Kasumi-1 (cell line): Measurements from ENCODE around the gene DHX35.
"Not testable (repeated sequence)": the region's sequence is repeated elsewhere in the genome, so short reads cannot be mapped to it uniquely, and the experiment has no call there.

Experiments used
- DNase-seq, 2 experiments: peaks; one replicate each; lab custom pipeline; 2025; lab: John Stamatoyannopoulos, UW

Gene DHX35

DNA sequence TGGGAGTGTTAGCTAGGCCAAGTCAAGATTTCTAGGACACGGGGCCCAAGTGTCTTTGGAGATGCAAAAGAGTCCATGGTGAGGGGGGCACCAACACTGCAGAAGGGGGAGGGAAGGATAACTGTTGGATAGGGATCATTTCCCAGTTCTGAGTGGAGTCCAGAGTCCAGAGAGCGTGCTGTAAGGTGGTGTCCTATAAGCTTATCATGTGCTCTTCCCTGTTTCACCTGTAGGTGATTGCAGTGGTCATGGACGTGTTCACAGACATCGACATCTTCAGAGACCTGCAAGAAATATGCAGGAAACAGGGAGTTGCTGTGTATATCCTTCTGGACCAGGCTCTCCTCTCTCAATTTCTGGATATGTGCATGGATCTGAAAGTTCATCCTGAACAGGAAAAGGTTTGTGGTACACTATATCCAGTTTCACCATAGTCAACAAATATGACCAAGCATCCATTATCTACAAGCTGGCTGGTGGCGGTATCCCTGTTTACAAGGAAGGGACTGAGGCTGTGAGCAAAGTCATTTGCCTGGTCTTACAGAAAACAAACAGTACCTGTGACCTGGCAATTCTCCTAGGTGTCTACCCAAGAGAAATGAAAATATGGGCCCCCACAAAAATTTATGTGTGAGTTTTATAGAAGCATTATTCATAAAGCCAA is 20.3 kb upstream of the DHX35 start:
- no peak for DNase-seq

DNA sequence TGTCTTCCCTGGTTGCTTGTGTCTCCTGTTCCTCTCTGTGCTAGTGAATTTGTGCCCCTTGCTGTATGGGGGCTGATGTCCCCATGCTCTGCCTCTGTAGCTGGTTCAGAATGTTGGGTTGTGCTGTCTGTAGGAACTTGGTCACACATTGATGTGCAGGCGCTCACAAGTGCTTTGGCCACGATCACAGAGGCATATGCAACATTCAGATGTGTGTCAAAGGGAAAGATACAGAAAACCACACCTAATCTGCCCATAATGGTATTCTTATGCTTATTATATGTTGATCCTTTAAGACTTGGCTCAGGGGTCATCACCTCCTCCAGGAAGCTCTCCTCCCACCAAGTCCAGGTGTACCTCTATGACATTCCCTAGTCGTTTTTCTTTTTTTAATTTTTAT is 17.1 kb upstream of the DHX35 start:
- DNase-seq = no peak

DNA sequence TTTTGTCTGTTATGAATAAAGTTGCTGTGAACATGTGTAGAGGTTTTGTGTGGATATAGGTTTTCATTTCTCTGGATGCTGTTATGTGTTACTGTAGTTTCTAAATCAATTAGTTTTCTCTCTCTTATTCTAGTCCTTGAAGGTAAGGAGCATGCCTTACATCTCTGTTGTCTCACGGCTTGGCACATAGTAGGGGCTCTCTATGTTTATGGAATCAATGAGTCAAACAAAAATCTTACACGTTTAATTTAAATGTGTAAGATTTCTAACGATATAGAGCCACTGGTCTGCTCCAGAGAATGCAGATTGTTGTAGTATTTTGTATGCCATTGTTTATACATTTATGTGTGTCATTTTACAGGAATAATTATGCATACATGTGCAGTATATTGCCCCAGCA is 15.3 kb upstream of the DHX35 start:
- DNase-seq = no peak

DNA sequence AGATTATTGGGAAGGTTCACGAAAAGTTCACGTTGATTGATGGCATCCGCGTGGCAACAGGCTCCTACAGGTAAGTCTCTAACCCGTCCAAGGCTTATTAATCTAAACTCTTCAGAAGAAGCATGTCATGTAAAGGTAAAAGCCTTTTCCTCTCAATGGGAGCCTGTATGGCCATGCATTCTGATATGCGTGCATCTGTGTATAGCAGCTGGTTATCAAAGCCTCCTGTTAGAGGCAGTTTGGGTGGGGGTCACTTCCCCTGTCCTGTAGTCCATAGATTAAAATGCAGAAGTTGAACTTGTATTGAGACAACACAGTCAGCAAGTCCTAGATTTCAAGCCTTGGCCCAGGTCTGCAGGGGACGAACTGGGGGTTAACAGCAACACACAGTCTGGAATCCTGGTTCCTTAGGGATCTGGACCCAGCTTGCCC is 14.2 kb upstream of the DHX35 start:
- DNase-seq = peak in 1 of 2 experiments; percentile 9

DNA sequence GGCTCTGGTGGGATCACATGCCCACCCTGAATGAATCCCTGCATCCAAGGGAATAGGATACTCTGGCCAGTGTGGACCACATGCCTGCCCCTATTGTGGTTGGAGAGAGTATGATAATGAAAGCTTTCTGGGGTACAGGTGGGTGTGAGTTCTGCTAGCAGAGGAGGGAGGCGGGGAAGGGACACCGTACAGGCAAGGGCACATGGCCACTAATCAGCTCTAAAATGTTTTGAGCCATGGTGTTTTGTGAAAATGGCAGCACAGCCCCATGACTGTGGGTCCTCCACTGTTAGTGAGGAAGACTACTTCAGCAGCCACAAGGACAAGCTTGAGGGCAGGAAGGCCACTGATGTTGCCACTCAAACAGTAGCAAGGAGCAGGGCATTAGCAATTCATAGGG is 11.9 kb upstream of the DHX35 start:
- no peak for DNase-seq

DNA sequence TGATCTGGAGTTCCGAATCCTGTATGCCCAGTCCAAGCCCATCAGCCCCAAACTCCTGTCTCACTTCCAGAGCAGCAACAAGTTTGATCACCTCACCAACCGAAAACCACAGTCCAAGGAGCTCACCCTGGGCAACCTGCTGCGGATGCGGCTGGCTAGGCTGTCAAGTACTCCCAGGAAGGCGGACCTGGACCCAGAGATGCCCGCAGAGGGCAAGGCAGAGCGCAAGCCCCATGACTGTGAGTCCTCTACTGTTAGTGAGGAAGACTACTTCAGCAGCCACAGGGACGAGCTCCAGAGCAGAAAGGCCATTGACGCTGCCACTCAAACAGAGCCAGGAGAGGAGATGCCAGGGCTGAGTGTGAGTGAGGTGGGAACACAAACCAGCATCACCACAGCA is 10.5 kb upstream of the DHX35 start:
- DNase-seq = no peak

DNA sequence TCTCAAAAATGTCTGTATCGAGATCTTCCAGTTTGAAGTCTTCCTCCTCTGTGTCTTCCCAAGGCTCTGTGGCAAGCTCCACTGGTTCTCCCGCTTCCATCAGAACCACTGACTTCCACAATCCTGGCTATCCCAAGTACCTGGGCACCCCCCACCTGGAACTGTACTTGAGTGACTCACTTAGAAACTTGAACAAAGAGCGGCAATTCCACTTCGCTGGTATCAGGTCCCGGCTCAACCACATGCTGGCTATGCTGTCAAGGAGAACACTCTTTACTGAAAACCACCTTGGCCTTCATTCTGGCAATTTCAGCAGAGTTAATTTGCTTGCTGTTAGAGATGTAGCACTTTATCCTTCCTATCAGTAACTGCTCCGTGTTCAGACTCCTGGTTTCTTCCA is 10.0 kb upstream of the DHX35 start:
- DNase-seq = no peak

DNA sequence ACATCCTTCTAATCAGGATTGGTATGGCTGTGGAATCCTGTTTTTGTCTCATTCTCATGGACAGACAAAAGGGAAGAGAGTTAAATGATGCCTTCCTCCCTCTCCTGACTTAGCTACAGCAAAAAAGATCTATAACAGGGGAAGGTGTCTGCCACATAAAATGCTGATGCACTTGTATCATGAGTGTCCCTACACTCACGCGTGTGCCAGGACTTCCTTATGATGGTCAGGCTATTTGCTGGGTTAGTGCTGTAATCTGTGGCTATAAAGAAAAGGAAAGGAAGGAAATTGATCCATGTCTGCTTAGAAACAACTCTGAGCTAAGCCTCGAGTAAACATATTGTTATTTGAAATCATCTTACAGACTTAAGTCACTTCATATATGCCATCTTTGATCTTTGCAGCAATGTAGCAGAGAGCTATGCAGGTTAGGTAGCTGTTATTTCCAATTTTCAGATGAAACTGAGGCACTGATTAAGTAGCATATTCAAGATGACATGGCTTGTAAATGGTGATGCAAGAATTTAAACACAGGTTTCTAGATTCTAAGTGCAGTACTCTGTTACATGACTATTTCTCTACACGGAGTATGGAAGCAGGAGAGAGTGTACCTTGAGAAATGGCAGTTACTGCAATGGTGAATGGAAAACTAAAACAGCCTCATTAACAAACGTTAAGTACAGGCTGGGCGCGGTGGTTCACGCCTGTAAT is 8.4 kb upstream of the DHX35 start:
- DNase-seq = no peak

DNA sequence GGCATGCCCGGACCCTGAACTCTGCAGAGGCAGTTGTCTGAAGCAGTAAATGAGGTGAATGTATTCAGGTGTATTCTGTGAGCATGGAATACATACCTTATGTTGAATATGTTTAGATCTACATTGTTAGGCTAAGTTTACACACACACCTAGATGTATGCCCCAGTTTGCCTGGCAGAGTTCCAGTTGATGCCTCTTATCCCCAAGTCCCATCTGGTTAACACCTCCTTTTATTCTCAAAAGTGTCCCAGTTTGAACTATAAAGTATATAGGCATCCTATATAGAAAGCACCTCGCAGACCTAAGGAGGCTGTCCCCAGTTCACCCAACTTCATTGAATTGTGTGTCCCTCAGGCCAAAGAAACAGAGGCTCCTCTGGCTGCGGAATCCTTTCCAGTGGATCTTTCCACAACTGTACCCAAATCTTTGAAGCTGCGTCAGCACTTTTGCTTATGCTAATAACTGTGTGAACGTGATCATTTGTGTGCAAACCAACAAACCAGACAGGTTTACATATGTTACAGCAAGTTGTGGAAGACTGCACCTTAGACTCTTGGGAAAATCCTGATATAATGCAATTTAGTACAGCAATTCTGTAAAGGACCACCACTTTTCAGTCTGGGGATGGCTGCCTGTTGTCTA is 4.8 kb upstream of the DHX35 start:
- no peak for DNase-seq

DNA sequence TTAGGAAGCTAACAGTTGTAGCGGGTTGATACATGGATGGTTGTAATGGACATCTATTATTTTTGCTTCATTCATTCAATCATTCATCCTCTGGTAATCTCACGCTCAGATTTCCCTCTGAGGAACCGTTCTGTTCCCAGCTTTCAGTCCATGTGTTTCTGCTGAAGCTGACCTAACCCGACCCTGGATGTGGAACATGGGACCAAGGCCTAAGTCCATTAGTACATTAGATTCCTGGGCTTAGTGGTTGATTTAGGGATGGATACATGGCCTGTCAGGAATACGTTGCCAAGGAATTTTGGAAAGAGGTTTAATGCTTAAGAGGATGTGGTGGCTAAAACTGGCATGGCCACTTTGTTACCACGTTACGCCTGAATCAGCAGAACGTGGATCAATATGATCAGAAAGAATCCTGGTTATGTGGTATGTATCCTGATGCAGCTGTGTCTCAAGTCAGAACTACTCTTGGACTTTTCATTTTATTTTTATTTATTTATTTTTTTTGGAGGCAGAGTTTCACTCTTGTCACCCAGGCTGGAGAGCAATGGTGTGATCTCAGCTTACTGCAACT is 4.1 kb upstream of the DHX35 start:
- no peak for DNase-seq

DNA sequence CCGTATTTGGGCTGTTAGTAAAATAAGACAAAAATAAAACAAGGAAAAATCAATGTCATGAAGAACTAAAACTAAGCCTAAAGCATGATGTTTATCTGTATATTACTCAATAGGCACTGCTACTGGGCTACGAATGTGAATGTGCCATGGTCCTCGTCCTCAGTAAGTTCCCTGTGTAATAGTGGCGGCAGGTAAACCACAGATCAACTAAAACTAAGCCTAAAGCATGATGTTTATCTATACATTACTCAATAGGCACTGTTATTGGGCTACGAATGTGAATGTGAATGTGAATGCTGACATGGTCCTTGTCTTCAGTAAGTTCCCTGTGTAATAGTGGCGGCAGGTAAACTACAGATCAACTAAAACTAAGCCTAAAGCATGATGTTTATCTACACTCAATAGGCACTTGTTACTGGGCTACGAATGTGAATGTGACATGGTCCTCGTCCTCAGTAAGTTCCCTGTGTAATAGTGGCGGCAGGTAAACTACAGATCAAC is 1.9 kb upstream of the DHX35 start:
- not testable (repeated sequence) for DNase-seq

DNA sequence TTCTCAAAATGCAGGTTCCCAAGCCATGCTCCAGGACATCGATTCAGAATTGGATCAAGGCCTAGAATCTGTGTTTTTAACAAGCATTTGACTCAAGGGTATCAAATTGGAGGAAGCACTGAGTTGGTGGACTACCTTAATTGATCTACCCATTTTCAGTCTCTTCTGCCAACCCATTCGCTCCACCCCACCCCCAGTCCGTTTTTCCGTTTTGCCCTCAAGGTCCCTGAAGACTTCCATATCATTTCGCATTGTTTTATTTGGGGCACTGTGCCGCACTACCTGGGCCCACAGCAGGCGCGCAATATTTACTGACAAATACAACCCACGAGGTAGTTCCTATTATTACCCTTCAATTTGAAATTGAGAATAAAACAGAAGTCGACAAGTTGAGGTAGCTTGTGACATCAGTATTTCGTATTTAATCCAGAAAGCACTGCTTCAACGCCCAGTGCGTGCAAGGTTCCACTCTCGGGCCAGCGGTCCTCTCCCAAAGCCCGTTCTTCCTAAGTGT is 557 bp upstream of the DHX35 start:
- DNase-seq = no peak

DNA sequence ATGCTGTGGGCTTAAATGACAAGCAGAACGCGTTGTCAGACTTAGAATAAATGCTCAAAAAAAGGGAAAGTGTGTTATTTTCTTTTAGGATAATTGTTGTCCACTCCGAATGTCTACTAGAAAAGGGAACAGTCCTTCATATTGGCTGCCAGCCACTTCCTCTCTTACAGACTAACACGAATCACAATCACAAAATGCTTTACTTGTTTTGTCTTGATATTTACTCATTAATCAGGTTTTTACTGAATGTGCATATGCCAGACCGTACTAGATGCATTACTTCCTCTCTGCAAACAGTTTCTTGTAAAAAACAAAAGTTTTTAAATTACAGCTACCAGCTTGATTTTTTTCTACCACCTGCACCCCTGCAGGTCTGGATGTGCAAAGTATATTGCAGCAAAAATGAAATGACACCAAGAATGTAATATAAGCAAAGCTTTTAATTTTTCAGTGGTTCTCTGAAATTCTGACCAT is 821 bp downstream of the DHX35 start:
- peak; percentile 23 to 45 for DNase-seq

DNA sequence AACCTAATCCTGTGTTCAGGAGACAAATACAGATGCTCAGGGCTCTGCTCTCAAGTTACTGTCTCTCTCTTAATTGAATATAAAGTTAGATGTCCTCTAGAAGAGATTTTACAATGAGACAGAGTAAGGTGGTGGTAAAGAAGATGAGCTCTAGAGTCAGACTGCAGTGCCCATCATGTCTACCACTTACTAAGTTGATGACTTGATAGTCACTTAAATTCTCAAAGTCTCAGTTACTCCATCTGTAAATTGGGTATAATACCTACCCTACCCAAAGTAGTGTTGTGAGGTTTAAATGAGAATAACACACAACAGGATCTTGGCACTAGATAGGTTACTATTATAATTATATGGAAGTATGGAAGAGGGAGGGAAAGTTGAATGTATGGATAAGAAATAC is 1.6 kb downstream of the DHX35 start:
- no peak for DNase-seq

DNA sequence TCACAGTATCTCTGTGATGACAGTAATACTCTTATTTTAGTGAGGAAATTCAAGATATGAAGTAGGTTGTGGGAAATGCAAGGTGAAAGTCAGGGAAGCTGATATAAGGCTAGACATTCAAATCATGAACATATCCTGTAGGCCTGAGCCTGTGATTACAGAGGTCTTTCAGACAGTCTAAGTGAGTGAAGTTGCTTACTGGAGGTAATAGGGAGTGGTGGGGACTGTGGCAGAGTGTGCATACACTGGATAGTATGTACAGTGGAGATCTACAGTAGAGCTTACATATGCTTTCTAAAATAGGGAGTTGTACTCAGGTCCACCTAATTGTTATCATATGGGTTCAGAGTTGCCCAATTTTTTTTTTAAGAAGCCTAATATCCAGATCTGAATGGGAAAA is 3.1 kb downstream of the DHX35 start:
- no peak for DNase-seq

DNA sequence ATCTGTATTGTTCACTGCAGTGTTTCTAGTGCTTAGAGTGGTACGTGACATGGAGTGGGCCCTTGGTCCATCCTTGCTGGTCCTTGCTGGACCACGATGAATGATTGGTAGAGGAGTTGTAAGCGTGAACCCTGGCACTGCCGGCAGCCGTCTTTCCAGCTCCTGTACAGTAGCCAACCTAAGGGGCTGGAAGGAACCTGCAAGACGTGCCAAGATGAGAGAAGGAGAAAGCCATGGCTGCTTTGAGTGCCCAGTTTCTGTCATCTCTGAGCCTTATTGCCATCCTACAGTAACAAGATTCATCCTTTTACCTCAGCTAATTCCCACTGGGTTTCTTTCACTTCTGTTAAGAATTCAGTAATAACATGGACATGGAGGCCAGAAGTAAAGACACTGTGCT is 5.9 kb downstream of the DHX35 start:
- no peak for DNase-seq

DNA sequence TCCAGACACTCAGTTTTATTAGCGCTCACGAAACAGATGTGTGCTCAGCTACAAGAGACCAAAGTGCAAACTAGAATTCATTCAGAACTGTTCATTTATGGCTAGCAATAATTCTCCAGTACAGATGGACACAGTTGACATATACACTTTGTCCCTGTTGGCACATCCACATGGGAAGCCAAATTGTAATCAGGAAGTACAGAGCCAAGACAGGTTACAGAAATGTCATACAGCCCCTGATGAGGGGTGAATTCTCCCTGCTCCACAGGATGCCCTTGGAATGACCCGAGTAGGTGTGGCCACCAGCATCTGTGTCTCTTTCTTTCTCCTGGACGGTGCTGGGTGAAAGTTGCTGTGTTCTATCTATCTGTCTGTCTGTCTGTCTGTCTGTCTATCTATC is 7.6 kb downstream of the DHX35 start:
- no peak for DNase-seq

DNA sequence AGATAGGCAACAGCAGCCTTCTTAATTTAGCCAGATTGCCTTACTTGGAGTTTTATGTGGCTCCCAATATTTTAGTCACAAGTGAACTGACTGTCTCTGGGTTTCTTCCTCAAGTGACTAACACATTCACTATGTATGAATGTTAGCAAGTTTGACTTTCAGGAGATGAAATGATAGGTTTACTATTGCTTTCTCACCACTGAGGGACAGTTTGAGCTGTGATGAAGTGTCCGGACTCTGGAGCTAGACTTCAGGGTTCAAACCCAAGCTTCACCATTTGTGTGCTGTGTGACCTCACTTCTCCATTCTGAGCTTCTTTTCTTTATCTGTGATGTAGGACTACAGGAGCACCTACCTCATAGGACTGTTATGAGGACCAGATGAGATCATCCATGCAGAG is 8.2 kb downstream of the DHX35 start:
- DNase-seq = no peak

DNA sequence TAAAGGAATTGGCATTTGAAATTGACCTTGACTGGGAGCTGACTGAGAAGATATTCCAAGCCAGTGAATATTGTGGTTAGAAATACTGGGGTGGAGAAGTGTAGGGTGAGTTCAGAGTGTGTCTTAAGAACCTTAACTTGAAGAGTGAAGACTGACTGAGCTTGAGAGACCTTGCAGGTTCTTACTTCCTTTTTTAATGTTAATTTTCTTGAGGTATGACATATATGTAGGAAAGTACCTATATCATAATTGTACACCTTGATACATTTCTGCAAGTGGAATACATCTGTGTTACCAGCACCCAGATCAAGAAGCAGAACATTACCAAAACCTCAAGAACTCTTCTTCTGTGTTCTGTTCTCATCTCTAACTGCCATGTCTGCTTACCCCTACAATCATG is 11.0 kb downstream of the DHX35 start:
- DNase-seq = no peak

DNA sequence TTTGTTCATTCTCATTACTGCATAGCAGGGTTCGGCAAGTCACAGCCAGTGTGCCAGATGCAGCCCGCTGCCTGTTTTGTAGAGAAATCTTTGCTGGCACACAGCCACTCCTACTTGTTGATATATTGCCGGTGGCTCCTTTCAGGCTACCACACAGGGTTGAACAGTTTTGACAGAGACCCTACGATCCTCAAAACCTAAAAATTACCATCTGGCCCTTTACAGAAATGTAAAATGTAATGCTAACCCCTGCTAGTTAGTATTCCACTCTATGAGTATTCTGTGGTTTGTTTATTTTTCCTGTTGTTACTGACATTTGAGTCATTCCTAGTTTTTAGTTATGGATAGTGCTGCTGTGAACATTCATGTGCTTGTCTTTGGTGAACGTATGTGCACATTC is 11.5 kb downstream of the DHX35 start:
- no peak for DNase-seq

DNA sequence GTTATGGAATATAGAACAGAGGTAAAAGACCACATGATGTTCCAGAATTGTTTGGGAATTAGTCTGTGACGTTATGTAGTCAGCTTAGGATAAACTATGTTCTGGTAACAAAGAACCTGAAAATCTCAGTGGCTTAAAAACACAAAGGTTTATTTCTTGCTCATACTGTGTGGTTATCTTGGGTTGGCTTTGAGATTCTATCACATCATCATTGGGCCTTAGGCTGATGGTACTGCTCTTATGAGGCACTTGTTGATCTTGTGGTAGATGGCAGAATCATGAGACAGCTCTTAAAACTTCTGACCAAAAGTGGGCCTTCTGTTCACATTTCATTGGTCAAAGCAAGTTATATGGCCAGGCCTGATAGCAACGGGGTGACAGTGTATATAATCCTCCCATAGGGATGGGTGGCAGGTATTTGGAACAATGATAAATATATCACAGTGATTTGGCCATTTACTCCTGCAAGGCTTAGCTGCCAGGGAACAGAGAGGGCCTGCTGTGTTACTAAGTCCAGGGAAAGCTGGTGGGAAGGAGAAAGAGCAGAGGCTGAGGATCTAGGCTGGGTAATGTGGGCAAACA is 13.5 kb downstream of the DHX35 start:
- DNase-seq = no peak

DNA sequence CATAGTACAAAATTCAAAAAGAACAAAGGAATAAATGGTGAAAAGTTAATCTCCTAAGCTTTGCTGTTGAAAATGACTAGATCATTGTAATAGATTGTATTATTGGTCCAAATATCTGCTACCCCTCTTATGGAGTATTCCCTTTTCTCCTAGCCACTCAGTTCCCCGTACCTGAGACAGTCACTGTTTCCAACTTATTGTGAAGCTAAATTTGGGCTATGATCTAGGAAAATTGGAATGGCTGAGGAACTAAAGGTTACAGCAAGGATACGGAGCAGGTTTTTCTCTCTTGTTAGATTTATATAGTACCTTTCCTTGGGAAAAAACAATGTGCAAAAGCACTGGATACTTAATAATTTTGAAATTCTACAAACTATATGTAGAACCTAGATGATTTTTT is 17.3 kb downstream of the DHX35 start:
- DNase-seq = no peak
